ENCODE results near the gene NFATC4.
"Not testable (repeated sequence)": the region's sequence is repeated elsewhere in the genome, so short reads cannot be mapped to it uniquely, and the experiment has no call there.

NFATC4 gene

DNA sequence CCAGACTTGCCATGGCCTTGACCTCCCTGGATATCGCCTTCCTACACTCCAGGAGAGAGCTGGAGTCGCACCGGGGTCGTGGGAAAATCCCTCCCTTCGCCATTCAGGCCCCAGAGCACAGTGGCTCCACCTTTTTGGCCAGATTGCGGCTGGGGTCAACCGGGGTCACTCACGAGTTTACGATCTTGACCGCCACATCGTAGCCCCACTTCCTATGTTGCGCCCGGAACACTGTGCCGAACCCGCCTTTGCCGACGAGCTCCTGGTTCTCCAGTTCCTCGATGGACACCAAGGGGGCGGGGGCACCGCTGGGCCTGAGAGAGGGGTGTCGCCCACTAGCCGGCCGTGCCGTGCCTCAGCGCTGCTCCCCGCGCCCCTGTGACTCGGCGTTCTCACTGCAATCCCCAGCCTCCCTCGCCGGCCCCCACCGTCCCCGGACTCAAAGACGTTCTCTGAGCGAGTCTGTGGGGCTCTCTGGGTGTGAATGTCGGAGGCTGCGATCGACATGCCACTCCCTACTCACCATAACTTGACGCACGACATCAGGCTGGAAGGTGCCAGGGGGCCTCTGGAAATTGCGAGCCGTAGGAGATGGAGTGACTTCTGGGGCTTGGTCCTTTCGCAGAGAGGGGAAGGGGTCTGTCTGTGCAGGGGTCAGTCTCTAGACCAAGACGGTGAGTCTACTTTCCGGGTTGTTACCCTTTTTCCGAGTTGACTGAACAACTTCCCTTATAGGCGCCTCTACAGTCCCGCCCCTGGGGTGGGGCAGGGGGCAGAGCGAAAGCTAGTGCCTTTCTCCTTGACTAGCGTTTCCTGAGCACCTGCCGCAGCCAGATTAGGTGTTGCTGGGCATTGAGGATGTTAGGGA lies 28.5 kb upstream of the NFATC4 start, which contains the start of gene RIPK3:
Gene RIPK3, minus strand, starts transcription at position 708 of the 868 bp plus-strand sequence. Its CDS starts 165 bp downstream, at position 543.
- no peak for DNase-seq

GRCh38 chr14:24340606-24341005 lies 27.4 kb upstream of the NFATC4 start:
- DNase-seq, result no peak

- DNase-seq, result no peak
These were observed 25.1 kb upstream of the NFATC4 start for GRCh38 chr14:24342889-24343288.

DNA sequence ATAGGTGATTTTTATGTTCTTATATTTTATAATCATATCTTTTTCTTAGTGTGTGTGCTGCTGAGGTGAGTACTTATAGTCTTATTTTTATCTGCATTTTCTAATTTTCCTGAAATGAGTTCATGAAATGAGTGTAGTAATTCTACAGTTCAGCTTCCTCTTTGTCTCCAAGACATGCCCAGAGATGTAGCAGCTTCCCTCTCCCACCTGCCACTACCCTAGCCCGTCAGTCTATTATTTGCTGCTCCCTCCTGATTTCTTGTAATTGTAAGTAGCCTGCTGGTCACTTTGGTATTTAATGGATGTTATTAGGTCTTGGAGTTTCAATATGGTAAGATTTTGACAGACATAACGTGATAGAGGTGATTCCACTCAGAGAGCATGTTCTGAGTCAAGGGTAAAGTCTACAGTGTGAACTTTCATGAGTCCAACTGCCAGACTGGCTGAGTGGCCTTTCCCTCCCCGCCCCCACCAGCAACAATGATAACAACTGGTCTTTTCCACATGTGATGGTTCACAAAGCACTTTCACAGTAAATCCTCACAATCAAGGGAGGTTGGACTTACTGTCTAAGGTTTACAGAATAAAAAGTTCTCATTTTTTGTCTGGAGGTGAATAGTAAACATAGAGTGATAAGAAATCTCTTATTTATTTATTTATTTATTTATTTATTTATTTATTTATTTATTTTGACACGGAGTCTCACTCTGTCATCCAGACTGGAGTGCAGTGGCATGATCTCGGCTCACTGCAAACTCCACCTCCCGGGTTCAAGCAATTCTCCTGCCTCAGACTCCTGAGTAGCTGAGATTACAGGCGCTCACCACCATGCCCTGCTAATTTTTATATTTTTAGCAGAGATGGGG lies 24.0 kb upstream of the NFATC4 start:
- DNase-seq, result no peak

- no peak for DNase-seq
These were observed 20.9 kb upstream of the NFATC4 start for GRCh38 chr14:24347134-24347533.

- DNase-seq, result no peak
These were observed 19.8 kb upstream of the NFATC4 start for GRCh38 chr14:24348186-24348585.

GRCh38 chr14:24349742-24350141 lies 18.2 kb upstream of the NFATC4 start:
- no peak for DNase-seq

- DNase-seq, result no peak
These were observed 16.5 kb upstream of the NFATC4 start for GRCh38 chr14:24351517-24351916.

DNA sequence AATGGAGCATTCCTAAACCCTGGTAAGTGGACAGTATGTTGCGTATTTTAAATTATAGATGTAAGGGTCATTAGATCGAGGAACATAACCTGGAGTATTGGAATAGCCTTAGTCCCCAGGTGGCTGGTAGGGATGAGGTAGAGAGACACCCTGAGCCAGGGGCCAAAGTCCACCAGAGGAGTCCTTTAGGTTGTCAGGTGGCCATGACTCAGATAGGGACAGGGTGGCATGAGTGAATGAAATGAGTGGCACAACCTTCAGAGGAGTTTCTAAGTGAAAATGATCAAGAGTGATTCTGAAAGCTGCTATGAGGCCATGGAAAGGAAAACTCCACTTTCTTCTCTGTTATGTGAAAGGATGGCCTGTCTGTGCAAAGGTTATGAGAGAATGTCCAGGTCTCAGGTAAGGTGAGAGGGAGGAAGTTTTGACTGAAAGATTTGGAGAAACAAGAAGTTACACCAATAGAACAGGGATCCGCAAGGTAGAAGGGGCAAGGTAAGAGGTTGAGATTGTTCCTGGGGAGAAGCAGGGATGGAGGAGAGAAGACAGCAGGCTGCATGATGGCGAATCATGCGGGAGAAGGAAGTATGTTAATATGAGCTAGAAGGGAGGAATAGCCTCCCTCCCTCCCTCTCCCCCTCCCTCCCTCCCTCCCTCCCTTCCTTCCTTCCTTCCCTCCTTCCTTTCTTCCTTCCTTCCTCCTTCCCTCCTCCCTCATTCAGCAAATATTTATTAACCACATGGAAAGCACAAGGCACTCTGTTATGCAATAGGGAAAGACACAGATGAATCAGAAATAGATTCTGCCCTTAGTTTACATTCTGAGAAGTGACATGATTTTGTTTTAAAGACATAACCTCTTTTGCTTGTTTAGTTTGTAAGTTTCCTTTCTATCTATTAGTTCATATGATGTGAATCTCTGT lies 14.2 kb upstream of the NFATC4 start:
- no peak for DNase-seq

GRCh38 chr14:24354482-24354825 lies 13.5 kb upstream of the NFATC4 start:
- DNase-seq, result not testable (repeated sequence)

DNA sequence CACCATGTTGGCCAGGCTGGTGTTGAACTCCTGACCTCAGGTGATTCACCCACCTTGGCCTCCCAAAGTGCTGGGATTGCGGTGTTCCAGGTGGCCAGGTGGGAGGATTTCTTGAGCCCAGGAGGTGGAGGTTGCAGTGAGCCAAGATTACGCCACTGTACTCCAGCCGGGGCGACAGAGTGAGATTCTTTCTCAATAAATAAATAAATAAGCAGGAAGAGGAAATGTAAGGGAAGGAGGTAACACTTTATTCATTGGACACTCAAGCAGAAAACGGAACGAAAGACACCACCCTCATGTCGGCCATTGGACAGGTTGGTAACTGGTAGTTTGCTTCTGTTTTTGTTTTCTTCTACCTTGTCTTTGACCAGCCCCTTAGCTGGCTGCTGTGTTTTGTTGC lies 13.0 kb upstream of the NFATC4 start:
- DNase-seq, result no peak

DNA sequence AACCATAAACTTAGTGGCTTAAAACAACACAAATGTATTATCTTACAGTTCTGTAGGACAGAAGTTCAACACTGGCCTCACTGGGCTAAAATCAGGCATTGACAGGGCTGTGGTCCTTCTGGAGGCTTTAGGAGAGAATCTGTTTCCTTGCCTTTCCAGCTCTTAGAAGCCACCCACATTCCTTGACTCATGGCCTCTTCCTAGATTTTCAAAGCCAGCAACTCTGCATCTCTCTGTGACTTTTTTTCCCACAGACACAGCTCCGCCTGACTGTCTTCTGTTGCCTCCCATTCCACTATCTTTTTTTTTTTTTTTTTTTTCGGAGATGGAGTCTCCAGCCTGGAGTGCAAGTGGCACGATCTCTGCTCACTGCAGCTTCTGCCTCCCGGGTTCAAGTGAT lies 11.8 kb upstream of the NFATC4 start:
- no peak for DNase-seq

DNA sequence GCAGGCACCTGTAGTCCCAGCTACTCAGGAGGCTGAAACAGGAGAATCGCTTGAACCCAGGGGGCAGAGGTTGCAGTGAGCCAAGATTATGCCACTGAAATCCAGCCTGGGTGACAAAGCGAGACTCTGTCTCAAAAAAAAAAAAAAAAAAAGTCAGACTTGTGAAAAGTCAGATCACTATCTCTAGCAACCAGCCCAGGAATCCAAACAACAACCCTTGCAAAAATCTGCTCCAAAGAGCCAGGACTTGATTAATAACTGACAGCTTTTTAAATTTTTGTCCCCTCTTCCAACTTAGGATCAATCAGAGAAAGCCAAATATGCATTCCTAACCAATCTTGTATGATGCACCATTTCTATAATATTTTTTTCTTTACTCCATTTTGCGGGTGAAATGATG lies 7.7 kb upstream of the NFATC4 start:
- no peak for DNase-seq

GRCh38 chr14:24361326-24361725 lies 6.7 kb upstream of the NFATC4 start:
- no peak for DNase-seq

GRCh38 chr14:24362241-24362960 lies 5.6 kb upstream of the NFATC4 start:
- no peak for DNase-seq

DNA sequence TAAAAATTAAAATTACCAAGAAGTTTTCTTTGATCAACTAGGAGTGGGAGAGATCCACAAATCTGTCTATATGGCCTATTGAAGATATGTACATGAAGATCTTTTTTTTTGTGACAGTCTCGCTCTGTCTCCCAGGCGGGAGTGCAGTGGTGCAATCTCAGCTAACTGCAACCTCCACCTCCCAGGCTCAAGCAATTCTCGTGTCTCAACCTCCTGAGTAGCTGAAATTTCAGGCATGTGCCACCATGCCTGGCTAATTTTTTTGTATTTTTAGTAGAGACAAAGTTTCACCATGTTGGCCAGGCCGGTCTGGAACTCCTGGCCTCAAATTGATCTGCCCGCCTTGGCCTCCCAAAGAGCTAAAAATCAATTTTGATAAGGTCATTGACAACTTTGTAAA lies 4.6 kb upstream of the NFATC4 start:
- no peak for DNase-seq

GRCh38 chr14:24364841-24365240 lies 3.1 kb upstream of the NFATC4 start:
- no peak for DNase-seq

GRCh38 chr14:24365600-24366412 lies 2.2 kb upstream of the NFATC4 start:
- DNase-seq, result peak; percentile 77

- peak; percentile 69 for DNase-seq
These were observed 1.6 kb upstream of the NFATC4 start for GRCh38 chr14:24366413-24366720.

DNA sequence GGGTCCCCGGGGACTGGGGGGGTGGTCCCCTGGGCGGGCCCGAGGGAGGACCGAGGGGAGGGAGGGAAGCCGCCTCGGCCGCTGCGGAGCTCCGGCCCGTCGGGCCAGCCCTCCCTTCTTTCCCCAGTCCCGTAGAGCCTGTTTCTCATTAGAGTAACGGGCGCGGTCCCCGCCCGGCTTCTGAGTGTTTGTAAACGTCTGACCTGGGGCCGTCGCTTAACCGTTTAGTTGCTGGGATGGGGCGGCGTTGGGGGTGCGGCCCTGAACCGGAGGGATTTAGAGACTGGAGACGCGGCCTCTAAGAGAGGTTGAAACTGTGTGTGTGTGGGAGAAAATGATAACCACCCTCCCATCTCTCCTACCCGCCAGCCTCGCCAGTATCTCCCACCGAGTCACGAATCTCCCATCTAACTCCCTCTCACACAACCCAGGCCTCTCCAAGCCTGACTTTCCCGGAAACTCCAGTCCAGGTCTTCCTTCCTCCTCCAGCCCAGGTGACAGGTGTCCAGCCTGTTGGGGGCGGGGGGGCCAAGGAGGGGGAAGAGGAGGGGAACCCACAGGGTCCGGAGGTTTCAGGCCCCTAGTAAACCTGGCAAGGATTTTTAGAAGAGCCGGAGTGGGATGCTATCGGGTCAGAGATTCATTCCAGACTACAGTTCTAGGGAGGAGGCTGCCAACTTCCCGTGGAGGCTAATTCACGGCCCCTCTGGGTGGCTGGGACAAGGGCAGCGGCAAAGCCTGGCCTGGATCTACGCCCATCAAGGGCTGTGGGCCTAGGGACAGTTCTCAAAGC lies 1.1 kb upstream of the NFATC4 start:
- DNase-seq, result peak; percentile 98

- DNase-seq, result no peak
These were observed 203 bp downstream of the NFATC4 start for GRCh38 chr14:24368212-24368561.

Measured in NCI-H2029 treated with DMSO at 0.1 percent for 48 hours (cell line).